ENCODE results near the gene GPATCH3. TPM values are rescaled to one million over a fixed set of nuclear protein-coding genes. Genes with fewer than 3 reads are reported as not detected.

Gene GPATCH3
- total RNA-seq, 1 donor from 2014 or later, result 6.1 TPM

- H3K9me3 Mint-ChIP-seq, result no peaks in the 10 kb centered on the region
- Histone ChIP-seq H4K20me1 (ENCODE audit: low read depth) (no peaks in the 10 kb centered on the region), H3K36me3 (no peaks in the 10 kb centered on the region), H3F3A (ENCODE audit: low read depth) (no peaks in the 10 kb centered on the region), H3K4me1 (no peaks in the 10 kb centered on the region), H2AFZ (replicated peaks) (no peak overlapping the region), H3K27me3 (no peaks in the 10 kb centered on the region), H3K4me2 (no peak overlapping the region), H3K79me2 (ENCODE audit: low read depth) (no peaks in the 10 kb centered on the region), H3K27ac (no peak overlapping the region), H3K4me3 (no peak overlapping the region), H3K9ac (no peak overlapping the region), H3K9me3 (ENCODE audit: low read depth) (no peaks in the 10 kb centered on the region)
- no peak overlapping the region for H3K27ac Mint-ChIP-seq
- no peak for TF ChIP-seq EZH2 (IDR thresholded peaks at IDR 0.05)
- TF ChIP-seq CTCF (IDR thresholded peaks at IDR 0.05), result no peak
- no peak for DNase-seq (ENCODE audit: low spot score)
- no peaks in the 10 kb centered on the region for H3K27me3 Mint-ChIP-seq (ENCODE audit: insufficient read depth, low read depth)
- no peak overlapping the region for H3K4me3 Mint-ChIP-seq
- H3K4me1 Mint-ChIP-seq, result no peaks in the 10 kb centered on the region
- H3K36me3 Mint-ChIP-seq, result peaks cover 15% of the 10 kb centered on the region
Observed at GRCh38 chr1:26844424-26845196, 55.7 kb downstream of the GPATCH3 start.

Other genes starting within 250 kb of the GPATCH3 start
- 43.1 and 70.6 TPM in 2 replicates for gene ARID1A, start 204.5 kb downstream of the GPATCH3 start, total RNA-seq (ENCODE audit: low replicate concordance)
- gene PIGV, start 112.5 kb downstream of the GPATCH3 start, total RNA-seq (ENCODE audit: low replicate concordance), result 19.4 and 19.7 TPM in 2 replicates
- 30.4 and 52.2 TPM in 2 replicates for gene ZDHHC18, start 73.8 kb downstream of the GPATCH3 start, total RNA-seq (ENCODE audit: low replicate concordance)
- gene SFN, start 37.3 kb downstream of the GPATCH3 start, total RNA-seq (ENCODE audit: low replicate concordance), result 0.21 and 0.99 TPM in 2 replicates
- gene GPN2, start 10.2 kb downstream of the GPATCH3 start, total RNA-seq (ENCODE audit: low replicate concordance), result 6.8 and 10.9 TPM in 2 replicates
- not detected in 2 replicates for gene NR0B2, start 13.5 kb upstream of the GPATCH3 start, total RNA-seq (ENCODE audit: low replicate concordance)
- gene NUDC, start 21.3 kb upstream of the GPATCH3 start, total RNA-seq (ENCODE audit: low replicate concordance), result 28.6 and 49.6 TPM in 2 replicates
- gene KDF1, start 60.0 kb upstream of the GPATCH3 start, total RNA-seq (ENCODE audit: low replicate concordance), result 1.1 TPM in 1 of 2 replicates, not detected in the other
- gene TRNP1, start 93.2 kb upstream of the GPATCH3 start, total RNA-seq (ENCODE audit: low replicate concordance), result 0.59 and 2.0 TPM in 2 replicates
- 3.2 and 7.2 TPM in 2 replicates for gene TENT5B, start 112.4 kb upstream of the GPATCH3 start, total RNA-seq (ENCODE audit: low replicate concordance)

All from neural progenitor cell (in vitro differentiated cells).